SH-SY5Y (cell line): Measurements from ENCODE around the gene SYP.

ENCODE experiments used
- GATA2 ChIP-seq: IDR thresholded peaks from 2 replicates; pipeline ENCODE4 v1.6.1; 2011; ENCODE audit warnings: mild to moderate bottlenecking, low read depth, low read length
- GATA3 ChIP-seq: IDR thresholded peaks from 2 replicates; pipeline ENCODE4 v1.6.1; 2011; ENCODE audit warnings: low read depth, mild to moderate bottlenecking, low read length, moderate library complexity

- TF ChIP-seq GATA2 (no peak), GATA3 (no peak)
Measured at GRCh38 chrX:49237060-49237459, 37.1 kb upstream of the SYP start.
